Measurements from ENCODE around the gene CFAP61.

The CFAP61 gene

GRCh38 chr20:20373091-20373571 is 320.8 kb downstream of the CFAP61 start:
- in situ Hi-C loops (cut with HindIII; ENCODE audit: low pct_ligation_motif_present, low sequenced_read_pairs) = no loop called here
- DNase-seq = no peak
- Histone ChIP-seq H3K27ac (no peak overlapping the region), H3K27me3 (replicated peaks) (peaks cover 52% of the 10 kb centered on the region), H3K36me3 (replicated peaks) (no peaks in the 10 kb centered on the region), H3K4me3 (ENCODE audit: low read depth, low read length) (no peak overlapping the region)
- TF ChIP-seq, protein P1, sequence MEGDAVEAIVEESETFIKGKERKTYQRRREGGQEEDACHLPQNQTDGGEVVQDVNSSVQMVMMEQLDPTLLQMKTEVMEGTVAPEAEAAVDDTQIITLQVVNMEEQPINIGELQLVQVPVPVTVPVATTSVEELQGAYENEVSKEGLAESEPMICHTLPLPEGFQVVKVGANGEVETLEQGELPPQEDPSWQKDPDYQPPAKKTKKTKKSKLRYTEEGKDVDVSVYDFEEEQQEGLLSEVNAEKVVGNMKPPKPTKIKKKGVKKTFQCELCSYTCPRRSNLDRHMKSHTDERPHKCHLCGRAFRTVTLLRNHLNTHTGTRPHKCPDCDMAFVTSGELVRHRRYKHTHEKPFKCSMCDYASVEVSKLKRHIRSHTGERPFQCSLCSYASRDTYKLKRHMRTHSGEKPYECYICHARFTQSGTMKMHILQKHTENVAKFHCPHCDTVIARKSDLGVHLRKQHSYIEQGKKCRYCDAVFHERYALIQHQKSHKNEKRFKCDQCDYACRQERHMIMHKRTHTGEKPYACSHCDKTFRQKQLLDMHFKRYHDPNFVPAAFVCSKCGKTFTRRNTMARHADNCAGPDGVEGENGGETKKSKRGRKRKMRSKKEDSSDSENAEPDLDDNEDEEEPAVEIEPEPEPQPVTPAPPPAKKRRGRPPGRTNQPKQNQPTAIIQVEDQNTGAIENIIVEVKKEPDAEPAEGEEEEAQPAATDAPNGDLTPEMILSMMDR (IDR thresholded peaks at IDR 0.05; ENCODE audit: low read depth, low read length, missing control alignments) = no peak

GRCh38 chr20:20375862-20376261 is 323.5 kb downstream of the CFAP61 start:
- H3K27ac ChIP-seq = no peak overlapping the region
- TF ChIP-seq, protein P1 (IDR thresholded peaks at IDR 0.05; ENCODE audit: low read depth, low read length, missing control alignments) = no peak
- no peak overlapping the region for H3K4me3 ChIP-seq (ENCODE audit: low read depth, low read length)
- in situ Hi-C loops (cut with HindIII; ENCODE audit: low pct_ligation_motif_present, low sequenced_read_pairs) = no loop called here
- no peak for DNase-seq
- no peaks in the 10 kb centered on the region for H3K36me3 ChIP-seq (replicated peaks)
- H3K27me3 ChIP-seq (replicated peaks) = peaks cover 31% of the 10 kb centered on the region

DNA sequence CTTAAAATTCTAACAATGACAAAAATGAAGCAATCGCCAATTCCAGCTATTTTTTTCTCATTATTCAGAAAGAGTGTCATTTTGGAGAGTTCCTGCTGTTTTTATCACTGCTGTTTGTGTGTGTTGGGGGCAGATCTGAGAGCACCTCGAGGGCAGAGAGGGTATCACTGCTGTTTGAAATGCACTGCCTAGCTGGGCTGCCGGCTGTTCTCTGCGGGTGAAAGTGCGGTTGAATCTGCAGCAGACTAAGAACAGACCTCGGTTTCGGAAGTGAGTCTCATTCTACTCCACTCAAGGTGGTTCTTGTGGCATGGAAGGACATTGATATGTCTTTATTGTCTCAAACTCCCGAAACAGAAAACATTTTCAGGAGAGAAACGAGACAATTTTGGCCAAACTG is 333.9 kb downstream of the CFAP61 start:
- H3K27me3 ChIP-seq (replicated peaks) = no peaks in the 10 kb centered on the region
- H3K36me3 ChIP-seq (replicated peaks) = no peaks in the 10 kb centered on the region
- no peak for DNase-seq
- H3K27ac ChIP-seq = no peak overlapping the region
- TF ChIP-seq, protein P1 (IDR thresholded peaks at IDR 0.05; ENCODE audit: low read depth, low read length, missing control alignments) = no peak
- in situ Hi-C loops (cut with HindIII; ENCODE audit: low pct_ligation_motif_present, low sequenced_read_pairs) = no loop called here
- no peak overlapping the region for H3K4me3 ChIP-seq (ENCODE audit: low read depth, low read length)

GRCh38 chr20:20390393-20390792 is 338.1 kb downstream of the CFAP61 start:
- no peak overlapping the region for H3K27ac ChIP-seq
- in situ Hi-C loops (cut with HindIII; ENCODE audit: low pct_ligation_motif_present, low sequenced_read_pairs) = no loop called here

DNA sequence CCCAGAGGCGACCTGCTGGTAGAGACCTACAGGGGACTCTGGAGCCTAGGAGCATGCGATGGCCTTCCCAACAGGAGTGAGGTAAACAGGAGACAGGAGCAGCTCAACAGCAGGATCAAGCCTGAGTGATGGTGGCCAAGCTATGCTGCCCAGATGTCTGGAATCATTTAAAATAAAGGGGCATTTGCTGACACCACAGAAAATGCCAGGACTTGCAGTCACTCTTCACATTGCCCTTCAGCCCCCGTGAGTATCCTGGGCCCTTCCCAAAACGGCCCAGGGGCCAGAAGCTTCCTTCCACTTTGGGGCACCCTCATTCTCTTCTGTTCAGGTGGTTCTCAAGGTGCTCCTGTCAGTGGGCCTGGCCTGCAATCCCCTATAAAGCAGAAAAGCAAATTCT is 338.8 kb downstream of the CFAP61 start:
- H3K36me3 ChIP-seq (replicated peaks) = no peaks in the 10 kb centered on the region
- in situ Hi-C loops (cut with HindIII; ENCODE audit: low pct_ligation_motif_present, low sequenced_read_pairs) = no loop called here

More at GRCh38 chr20:20390393-20390792, 338.1 kb downstream of the CFAP61 start:
- Histone ChIP-seq H3K4me3 (ENCODE audit: low read depth, low read length) (no peak overlapping the region), H3K27me3 (replicated peaks) (no peaks in the 10 kb centered on the region), H3K36me3 (replicated peaks) (no peaks in the 10 kb centered on the region)
- TF ChIP-seq, protein P1 (IDR thresholded peaks at IDR 0.05; ENCODE audit: low read depth, low read length, missing control alignments) = no peak
- no peak for DNase-seq

More for the DNA sequence above, 338.8 kb downstream of the CFAP61 start:
- Histone ChIP-seq H3K4me3 (ENCODE audit: low read depth, low read length) (no peak overlapping the region), H3K27ac (no peak overlapping the region), H3K27me3 (replicated peaks) (no peaks in the 10 kb centered on the region)
- DNase-seq = no peak
- TF ChIP-seq, protein P1 (IDR thresholded peaks at IDR 0.05; ENCODE audit: low read depth, low read length, missing control alignments) = no peak
